Stimulated activated CD4-positive, alpha-beta T cell treated with anti-CD3 and anti-CD28 coated beads, Interleukin-2, amount 100 ng/mL, for 24 hours (primary cell): ENCODE measurements around the gene LRMDA.

Experiments
- DNase-seq, 2 donors: peaks; one replicate each; pipeline ENCODE4 v3.0.0-alpha.2; 2020

The LRMDA gene

GRCh38 chr10:75544386-75544785, 113.0 kb downstream of the LRMDA start:
- no peak for DNase-seq

- DNase-seq, result no peak
Observed at GRCh38 chr10:75544993-75545706, 113.7 kb downstream of the LRMDA start.

GRCh38 chr10:75546004-75546403, 114.6 kb downstream of the LRMDA start:
- no peak for DNase-seq

- DNase-seq, result no peak
Observed at GRCh38 chr10:75547391-75548298, 116.2 kb downstream of the LRMDA start.

- no peak for DNase-seq
Observed at GRCh38 chr10:75548356-75548755, 116.9 kb downstream of the LRMDA start.

GRCh38 chr10:75550191-75550590, 118.8 kb downstream of the LRMDA start:
- DNase-seq, result no peak

GRCh38 chr10:75552171-75552570, 120.7 kb downstream of the LRMDA start:
- DNase-seq, result no peak

- DNase-seq, result no peak
Observed at GRCh38 chr10:75553550-75553949, 122.1 kb downstream of the LRMDA start.

GRCh38 chr10:75555323-75555722, 123.9 kb downstream of the LRMDA start:
- DNase-seq, result no peak

- DNase-seq, result no peak
Observed at GRCh38 chr10:75556320-75556719, 124.9 kb downstream of the LRMDA start.

- DNase-seq, result no peak
Observed at GRCh38 chr10:75565286-75566251, 134.1 kb downstream of the LRMDA start.

GRCh38 chr10:75568450-75569130, 137.2 kb downstream of the LRMDA start:
- DNase-seq, result no peak

- no peak for DNase-seq
Observed at GRCh38 chr10:75569506-75569905, 138.1 kb downstream of the LRMDA start.

GRCh38 chr10:75572478-75572877, 141.1 kb downstream of the LRMDA start:
- DNase-seq, result no peak

- no peak for DNase-seq
Observed at GRCh38 chr10:75575940-75576339, 144.5 kb downstream of the LRMDA start.

GRCh38 chr10:75582102-75582501, 150.7 kb downstream of the LRMDA start:
- no peak for DNase-seq

- DNase-seq, result no peak
Observed at GRCh38 chr10:75585294-75585693, 153.9 kb downstream of the LRMDA start.

- no peak for DNase-seq
Observed at GRCh38 chr10:75586814-75587213, 155.4 kb downstream of the LRMDA start.

GRCh38 chr10:75588031-75588430, 156.6 kb downstream of the LRMDA start:
- DNase-seq, result no peak

- no peak for DNase-seq
Observed at GRCh38 chr10:75589895-75590654, 158.7 kb downstream of the LRMDA start.

- no peak for DNase-seq
Observed at GRCh38 chr10:75592151-75592787, 160.8 kb downstream of the LRMDA start.
